ENCODE data around the gene TMEM151A. TPM values are rescaled to one million over a fixed set of nuclear protein-coding genes. Genes with fewer than 3 reads are reported as not detected.

TMEM151A gene
- total and polyA plus RNA-seq, 2 of the 4 experiments (the other 2 are of a cell fraction), result 0.03 TPM; not detected in 1

DNA sequence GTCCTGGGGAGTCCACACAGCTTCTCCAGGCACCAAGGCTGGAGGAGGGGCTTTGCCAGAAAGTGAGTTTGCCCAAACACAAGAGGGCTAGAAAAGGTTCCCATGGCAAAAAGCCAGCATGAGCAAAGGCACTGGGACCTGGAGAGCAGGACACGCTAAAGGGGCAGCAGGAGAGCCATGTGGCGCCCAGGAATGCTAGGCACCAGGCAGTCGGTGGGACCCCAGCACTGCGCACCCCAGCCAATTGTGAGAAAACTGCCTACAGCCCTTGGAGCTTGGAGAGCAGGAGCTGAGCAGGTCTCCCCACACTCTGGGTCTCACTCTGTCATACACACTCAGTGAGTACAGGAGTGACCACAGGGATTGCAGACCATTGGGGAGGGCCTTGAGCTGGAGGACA, 28.5 kb upstream of the TMEM151A start:
- peaks cover 8% of the 10 kb centered on the region; the same call in 1 of the 2 replicates for H3K4me1 ChIP-seq (ENCODE audit: control insufficient read depth, insufficient read depth, low read length)
- no peak overlapping the region for H2AK5ac ChIP-seq (ENCODE audit: low read depth, low read length)
- no peak overlapping the region for H2AFZ ChIP-seq (replicated peaks; ENCODE audit: low read length, poor library complexity)
- H3K27me3 ChIP-seq (ENCODE audit: control insufficient read depth, insufficient read depth, low read length), result no peaks in the 10 kb centered on the region
- H2AK9ac ChIP-seq (replicated peaks; ENCODE audit: low read depth, low read length, poor library complexity), result no peak overlapping the region
- H3K4me3 ChIP-seq (ENCODE audit: insufficient read depth, low read depth, low read length), result no peak overlapping the region
- H3K4me2 ChIP-seq (ENCODE audit: low read depth, low read length), result no peak overlapping the region
- no peak overlapping the region for H3K4ac ChIP-seq (ENCODE audit: low read depth, low read length)
- no peak overlapping the region for H3K27ac ChIP-seq (ENCODE audit: insufficient read depth, low read length)
- ChIA-PET CTCF (no interaction called here), POLR2A (ENCODE audit: unreplicated experiment) (no interaction called here)
- H3K56ac ChIP-seq (ENCODE audit: extremely low read depth, insufficient read depth, low read length), result no peak overlapping the region
- no peak overlapping the region for H3K14ac ChIP-seq (replicated peaks; ENCODE audit: low read depth, low read length)
- H2BK120ac ChIP-seq (ENCODE audit: low read depth, low read length), result no peak overlapping the region
- no peak overlapping the region for H2BK15ac ChIP-seq (ENCODE audit: low read depth, low read length)
- no peak overlapping the region for H4K91ac ChIP-seq (ENCODE audit: insufficient read depth, low read depth, low read length)
- no peak overlapping the region for H2BK5ac ChIP-seq (ENCODE audit: low read depth, low read length, poor library complexity, severe bottlenecking)
- in situ Hi-C loops (cut with MboI; ENCODE audit: low sequenced_read_pairs) (no loop called here), intact Hi-C loops (cut with micrococcal nuclease) (no loop called here), dilution Hi-C loops (cut with HindIII; ENCODE audit: low sequenced_read_pairs, unreplicated experiment) (no loop called here)
- H3K79me1 ChIP-seq (ENCODE audit: low read depth in 1 of 2, low read length in 2 of 2), result peaks cover 21 to 47% of the 10 kb centered on the region in 2 experiments
- WGBS, 2 experiments (ENCODE audit: extremely low coverage in 2 of 2, insufficient read length in 1 of 2), result 100% methylated on average over 2 of the region's 4 CpGs; no CpG with 5 or more reads in 1 of the 2 experiments
- peaks cover 24% of the 10 kb centered on the region for H4K20me1 ChIP-seq (ENCODE audit: insufficient read depth, low read length)
- no TSS peak for BruUV-seq (replicated peaks)
- no peak overlapping the region for H3K9ac ChIP-seq (ENCODE audit: low read depth, low read length)
- no peak overlapping the region for H2BK20ac ChIP-seq (ENCODE audit: low read depth, low read length)
- ATAC-seq (ENCODE audit: low read depth) (no peak), DNase-seq (no peak)
- no peak overlapping the region for H4K5ac ChIP-seq (ENCODE audit: low read depth, low read length)
- H3K36me3 ChIP-seq (ENCODE audit: control insufficient read depth, insufficient read depth, low read length), result peaks cover 50% of the 10 kb centered on the region
- no peak overlapping the region for H3K18ac ChIP-seq (ENCODE audit: low read depth, low read length)
- H3K9me3 ChIP-seq (ENCODE audit: control insufficient read depth, insufficient read depth, low read length), result no peaks in the 10 kb centered on the region
- TF ChIP-seq MXI1 (IDR thresholded peaks at IDR 0.05; ENCODE audit: borderline replicate concordance, low read depth, low read length), result no peak
- TF ChIP-seq, protein P1, sequence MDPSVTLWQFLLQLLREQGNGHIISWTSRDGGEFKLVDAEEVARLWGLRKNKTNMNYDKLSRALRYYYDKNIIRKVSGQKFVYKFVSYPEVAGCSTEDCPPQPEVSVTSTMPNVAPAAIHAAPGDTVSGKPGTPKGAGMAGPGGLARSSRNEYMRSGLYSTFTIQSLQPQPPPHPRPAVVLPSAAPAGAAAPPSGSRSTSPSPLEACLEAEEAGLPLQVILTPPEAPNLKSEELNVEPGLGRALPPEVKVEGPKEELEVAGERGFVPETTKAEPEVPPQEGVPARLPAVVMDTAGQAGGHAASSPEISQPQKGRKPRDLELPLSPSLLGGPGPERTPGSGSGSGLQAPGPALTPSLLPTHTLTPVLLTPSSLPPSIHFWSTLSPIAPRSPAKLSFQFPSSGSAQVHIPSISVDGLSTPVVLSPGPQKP (IDR thresholded peaks at IDR 0.05; ENCODE audit: borderline replicate concordance, low read depth, low read length), result no peak
- TF ChIP-seq, protein P2, sequence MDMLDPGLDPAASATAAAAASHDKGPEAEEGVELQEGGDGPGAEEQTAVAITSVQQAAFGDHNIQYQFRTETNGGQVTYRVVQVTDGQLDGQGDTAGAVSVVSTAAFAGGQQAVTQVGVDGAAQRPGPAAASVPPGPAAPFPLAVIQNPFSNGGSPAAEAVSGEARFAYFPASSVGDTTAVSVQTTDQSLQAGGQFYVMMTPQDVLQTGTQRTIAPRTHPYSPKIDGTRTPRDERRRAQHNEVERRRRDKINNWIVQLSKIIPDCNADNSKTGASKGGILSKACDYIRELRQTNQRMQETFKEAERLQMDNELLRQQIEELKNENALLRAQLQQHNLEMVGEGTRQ (IDR thresholded peaks at IDR 0.05; ENCODE audit: low read depth, low read length), result no peak
- TF ChIP-seq, protein P3, sequence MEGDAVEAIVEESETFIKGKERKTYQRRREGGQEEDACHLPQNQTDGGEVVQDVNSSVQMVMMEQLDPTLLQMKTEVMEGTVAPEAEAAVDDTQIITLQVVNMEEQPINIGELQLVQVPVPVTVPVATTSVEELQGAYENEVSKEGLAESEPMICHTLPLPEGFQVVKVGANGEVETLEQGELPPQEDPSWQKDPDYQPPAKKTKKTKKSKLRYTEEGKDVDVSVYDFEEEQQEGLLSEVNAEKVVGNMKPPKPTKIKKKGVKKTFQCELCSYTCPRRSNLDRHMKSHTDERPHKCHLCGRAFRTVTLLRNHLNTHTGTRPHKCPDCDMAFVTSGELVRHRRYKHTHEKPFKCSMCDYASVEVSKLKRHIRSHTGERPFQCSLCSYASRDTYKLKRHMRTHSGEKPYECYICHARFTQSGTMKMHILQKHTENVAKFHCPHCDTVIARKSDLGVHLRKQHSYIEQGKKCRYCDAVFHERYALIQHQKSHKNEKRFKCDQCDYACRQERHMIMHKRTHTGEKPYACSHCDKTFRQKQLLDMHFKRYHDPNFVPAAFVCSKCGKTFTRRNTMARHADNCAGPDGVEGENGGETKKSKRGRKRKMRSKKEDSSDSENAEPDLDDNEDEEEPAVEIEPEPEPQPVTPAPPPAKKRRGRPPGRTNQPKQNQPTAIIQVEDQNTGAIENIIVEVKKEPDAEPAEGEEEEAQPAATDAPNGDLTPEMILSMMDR (conservative IDR thresholded peaks at IDR 0.05; ENCODE audit: low read depth, low read length), result no peak
- no peak overlapping the region for H4K8ac ChIP-seq (ENCODE audit: low read depth in 2 of 2, low read length in 2 of 2)
- H3K23ac ChIP-seq (ENCODE audit: low read depth, low read length), result no peak overlapping the region
- H3K9me1 ChIP-seq (ENCODE audit: insufficient read depth, low read length), result no peaks in the 10 kb centered on the region; the same call in 1 of the 2 replicates

Measured in IMR-90 (cell line).